IMR-90 (cell line): ENCODE results near the gene PLP1. TPM values are rescaled to one million over a fixed set of nuclear protein-coding genes. Genes with fewer than 3 reads are reported as not detected.

ENCODE experiments used
- ATAC-seq: fragments of 200-7000 bp; cut with Tn5 transposase; 2 replicates; pipeline ENCODE4 v1.9.1; 2020; ENCODE audit warnings: low read depth, mild to moderate bottlenecking, moderate library complexity
- BruUV-seq: library from RNA; stranded (reverse); fragments of 400-500 nt; replicated peaks from 2 replicates; lab custom pipeline; 2021; lab: Mats Ljungman, UMichigan
- CTCF ChIA-PET: fragments of 300-600 bp; formaldehyde crosslinking; extraction: SDS; loops from one replicate; lab custom pipeline; 2021; ENCODE audit warnings: antibody characterized with exemption; lab: Yijun Ruan, JAX
- POLR2A ChIA-PET: fragments of 300-600 bp; sonication (Branson Sonifier 250); formaldehyde crosslinking; loops from one replicate; lab custom pipeline; 2022; ENCODE audit warnings: antibody characterized with exemption; ENCODE audit not compliant: unreplicated experiment; lab: Charles Lee
- DNase-seq: peaks from one replicate; pipeline ENCODE4 v3.0.0; 2013
- H2AFZ ChIP-seq: replicated peaks from 2 replicates; pipeline ENCODE3; 2013; ENCODE audit warnings: low read length, mild to moderate bottlenecking; ENCODE audit not compliant: poor library complexity
- H2AK5ac ChIP-seq: 2 replicates; pipeline ENCODE4 v1.6.1; 2013; ENCODE audit warnings: low read depth, low read length, inconsistent platforms
- H2AK9ac ChIP-seq: replicated peaks from 2 replicates; pipeline ENCODE3; 2013; ENCODE audit warnings: mild to moderate bottlenecking, low read depth, low read length, moderate library complexity; ENCODE audit not compliant: poor library complexity
- H2BK120ac ChIP-seq: 2 replicates; pipeline ENCODE4 v1.6.1; 2013; ENCODE audit warnings: low read depth, low read length, inconsistent platforms
- H2BK15ac ChIP-seq: 3 replicates; pipeline ENCODE4 v1.6.1; 2013; ENCODE audit warnings: low read depth, low read length, inconsistent platforms
- H2BK20ac ChIP-seq: 2 replicates; pipeline ENCODE4 v1.6.1; 2013; ENCODE audit warnings: low read depth, mild to moderate bottlenecking, inconsistent platforms, low read length, moderate library complexity
- H2BK5ac ChIP-seq: 2 replicates; pipeline ENCODE4 v1.6.1; 2013; ENCODE audit warnings: mild to moderate bottlenecking, low read depth, low read length, inconsistent platforms; ENCODE audit not compliant: poor library complexity, severe bottlenecking
- H3K14ac ChIP-seq: replicated peaks from 2 replicates; pipeline ENCODE4 v1.6.1; 2013; ENCODE audit warnings: low read depth, low read length, inconsistent platforms
- H3K18ac ChIP-seq: 2 replicates; pipeline ENCODE4 v1.6.1; 2013; ENCODE audit warnings: low read depth, low read length, control low read depth
- H3K23ac ChIP-seq: 2 replicates; pipeline ENCODE4 v1.6.1; 2013; ENCODE audit warnings: low read depth, low read length, inconsistent platforms
- H3K27ac ChIP-seq: 2 replicates; pipeline ENCODE4 v1.5.1; 2013; ENCODE audit warnings: mild to moderate bottlenecking, control low read depth, low read length; ENCODE audit not compliant: insufficient read depth
- H3K27me3 ChIP-seq: 2 replicates; pipeline ENCODE4 v1.6.1; 2013; ENCODE audit warnings: low read length; ENCODE audit not compliant: control insufficient read depth, insufficient read depth
- H3K36me3 ChIP-seq: 2 replicates; pipeline ENCODE4 v1.6.1; 2013; ENCODE audit warnings: low read length, mixed read lengths; ENCODE audit not compliant: control insufficient read depth, insufficient read depth
- H3K4ac ChIP-seq: 2 replicates; pipeline ENCODE4 v1.6.1; 2013; ENCODE audit warnings: low read depth, low read length, inconsistent platforms
- H3K4me1 ChIP-seq: 2 replicates; pipeline ENCODE4 v1.6.1; 2013; ENCODE audit warnings: low read length, mixed read lengths; ENCODE audit not compliant: control insufficient read depth, insufficient read depth
- H3K4me2 ChIP-seq: 2 replicates; pipeline ENCODE4 v1.6.1; 2013; ENCODE audit warnings: low read depth, mild to moderate bottlenecking, control low read depth, low read length, moderate library complexity
- H3K4me3 ChIP-seq: 2 replicates; pipeline ENCODE4 v1.5.1; 2013; ENCODE audit warnings: low read depth, mild to moderate bottlenecking, control low read depth, low read length, moderate library complexity; ENCODE audit not compliant: insufficient read depth
- H3K56ac ChIP-seq: 2 replicates; pipeline ENCODE4 v1.6.1; 2013; ENCODE audit warnings: low read length, inconsistent platforms; ENCODE audit not compliant: insufficient read depth; ENCODE audit errors: extremely low read depth
- H3K79me1 ChIP-seq, 2 experiments: 2 replicates each; pipeline ENCODE4 v1.6.1; 2013; ENCODE audit warnings: low read length in 2 of 2, inconsistent platforms in 1 of 2, low read depth in 1 of 2
- H3K9ac ChIP-seq: 2 replicates; pipeline ENCODE4 v1.6.1; 2013; ENCODE audit warnings: low read depth, low read length, control low read depth
- H3K9me1 ChIP-seq: 2 replicates; pipeline ENCODE4 v1.6.1; 2013; ENCODE audit warnings: low read length, inconsistent platforms; ENCODE audit not compliant: insufficient read depth
- H3K9me3 ChIP-seq: 2 replicates; pipeline ENCODE4 v1.6.1; 2013; ENCODE audit warnings: low read length; ENCODE audit not compliant: control insufficient read depth, insufficient read depth
- H4K20me1 ChIP-seq: 2 replicates; pipeline ENCODE4 v1.6.1; 2013; ENCODE audit warnings: low read length, inconsistent platforms; ENCODE audit not compliant: insufficient read depth
- H4K5ac ChIP-seq: 2 replicates; pipeline ENCODE4 v1.6.1; 2013; ENCODE audit warnings: mild to moderate bottlenecking, low read depth, low read length, control low read depth
- H4K8ac ChIP-seq, 2 experiments: 2 replicates each; pipeline ENCODE4 v1.6.1; 2013; ENCODE audit warnings: low read depth in 2 of 2, low read length in 2 of 2, control low read depth in 1 of 2, inconsistent platforms in 1 of 2
- H4K91ac ChIP-seq: 2 replicates; pipeline ENCODE4 v1.6.1; 2013; ENCODE audit warnings: low read depth, low read length, inconsistent platforms; ENCODE audit not compliant: insufficient read depth
- BHLHE40 ChIP-seq: fragments of 150-350 bp; IDR thresholded peaks from 2 replicates; pipeline ENCODE4 v1.6.1; 2016; ENCODE audit warnings: mild to moderate bottlenecking, low read depth, low read length
- CHD1 ChIP-seq: IDR thresholded peaks from 2 replicates; pipeline ENCODE4 v1.6.1; 2012; ENCODE audit warnings: low read depth, low read length, improper control_type of control experiment
- CTCF ChIP-seq: conservative IDR thresholded peaks from 2 replicates; pipeline ENCODE4 v1.5.1; 2012; ENCODE audit warnings: mild to moderate bottlenecking, low read depth, low read length, improper control_type of control experiment
- ELK1 ChIP-seq: fragments of 150-350 bp; IDR thresholded peaks from 2 replicates; pipeline ENCODE4 v1.6.1; 2016; ENCODE audit warnings: low read depth, mild to moderate bottlenecking, low read length, moderate library complexity, borderline replicate concordance
- FOS ChIP-seq: fragments of 150-350 bp; IDR thresholded peaks from 2 replicates; pipeline ENCODE4 v1.6.1; 2016; ENCODE audit warnings: low read depth, low read length
- MAZ ChIP-seq: IDR thresholded peaks from 2 replicates; pipeline ENCODE4 v1.6.1; 2012; ENCODE audit warnings: low read depth, mild to moderate bottlenecking, low read length, improper control_type of control experiment, moderate library complexity, borderline replicate concordance
- MXI1 ChIP-seq: IDR thresholded peaks from 2 replicates; pipeline ENCODE4 v1.6.1; 2012; ENCODE audit warnings: low read depth, mild to moderate bottlenecking, low read length, moderate library complexity, borderline replicate concordance
- RAD21 ChIP-seq: IDR thresholded peaks from 2 replicates; pipeline ENCODE4 v1.6.1; 2012; ENCODE audit warnings: low read length, improper control_type of control experiment
- RCOR1 ChIP-seq: IDR thresholded peaks from 2 replicates; pipeline ENCODE4 v1.6.1; 2012; ENCODE audit warnings: mild to moderate bottlenecking, low read length, improper control_type of control experiment; ENCODE audit not compliant: insufficient replicate concordance
- SMC3 ChIP-seq: fragments of 150-350 bp; IDR thresholded peaks from 2 replicates; pipeline ENCODE4 v1.6.1; 2016; ENCODE audit warnings: low read depth, mild to moderate bottlenecking, antibody characterized with exemption, low read length, moderate library complexity
- USF2 ChIP-seq: fragments of 150-350 bp; IDR thresholded peaks from 2 replicates; pipeline ENCODE4 v1.6.1; 2017; ENCODE audit warnings: mild to moderate bottlenecking, antibody characterized with exemption, low read length, low read depth
- WGBS, 2 experiments: methylation state at CpG; one replicate each; pipeline versions ENCODE4 v1.1.5 to v1.1.7; 2013; ENCODE audit warnings: missing lambda C conversion rate in 2 of 2; ENCODE audit not compliant: insufficient read length in 1 of 2; ENCODE audit errors: extremely low coverage in 2 of 2; 5-methylcytosine and 5-hydroxymethylcytosine counted together
- dilution Hi-C: fragments of 300-500 bp; cut with HindIII; formaldehyde crosslinking; loops from one replicate; pipeline ENCODE4 v1.14.3; 2018; ENCODE audit warnings: low sequenced_read_pairs; ENCODE audit not compliant: unreplicated experiment
- in situ Hi-C: fragments of 300-500 bp; cut with MboI; formaldehyde crosslinking; loops from 3 replicates; pipeline ENCODE4 v1.14.3; 2019; ENCODE audit warnings: low sequenced_read_pairs, inconsistent platforms, mixed read lengths
- intact Hi-C: fragments of 100-400 bp; cut with micrococcal nuclease; formaldehyde crosslinking; loops from 2 replicates; pipeline ENCODE4 v1.10.0; 2022
- polyA plus RNA-seq, 3 experiments: library from polyadenylated mRNA; depleted of rRNA; stranded (reverse); fragments of >200 nt; gene quantifications; 2 replicates each; pipeline ENCODE4 v1.2.3, GENCODE V29; 2012; ENCODE audit warnings: low replicate concordance in 1 of 3
- total RNA-seq: library from RNA; depleted of rRNA; stranded (reverse); fragments of >200 nt; gene quantifications from 2 replicates; pipeline ENCODE4 v1.2.3, GENCODE V29; 2012

Gene PLP1
- total and polyA plus RNA-seq, 2 of the 4 experiments (the other 2 are of a cell fraction) = 0.18 to 0.62 TPM

GRCh38 chrX:103774070-103774642, 2.5 kb upstream of the PLP1 start:
- Histone ChIP-seq H2BK15ac (no peak overlapping the region), H3K36me3 (no peaks in the 10 kb centered on the region), H3K27me3 (peaks cover 32% of the 10 kb centered on the region), H4K20me1 (no peaks in the 10 kb centered on the region), H3K4me1 (no peaks in the 10 kb centered on the region), H2BK120ac (no peak overlapping the region), H2BK5ac (no peak overlapping the region), H2AK9ac (no peak overlapping the region), H2AFZ (peak overlapping the region; percentile 23), H3K4me2 (no peak overlapping the region), H2BK20ac (no peak overlapping the region), H3K4me3 (no peak overlapping the region), H3K27ac (no peak overlapping the region), H4K5ac (no peak overlapping the region), H3K79me1 (no peaks in the 10 kb centered on the region), H3K4ac (no peak overlapping the region), H4K8ac (no peak overlapping the region), H3K56ac (no peak overlapping the region), H3K9me1 (no peaks in the 10 kb centered on the region), H3K9me3 (no peaks in the 10 kb centered on the region), H3K23ac (no peak overlapping the region), H4K91ac (no peak overlapping the region), H3K18ac (no peak overlapping the region), H2AK5ac (no peak overlapping the region), H3K14ac (no peak overlapping the region), H3K9ac (no peak overlapping the region)
- ChIA-PET POLR2A (no interaction called here), CTCF (interaction anchor here (0.5 to 1.3 kb wide), 5 partner anchors 81 to 411 kb away, joined by 3 to 4 read pairs (median 3); no protein-coding TSS in a partner anchor)
- no TSS peak for BruUV-seq
- WGBS, 2 experiments = 31% methylated on average over 3 of the region's 6 CpGs; no CpG with 5 or more reads in 1 of the 2 experiments
- intact Hi-C loops = loop anchor here (1.0 to 2.0 kb wide), 3 partner anchors 63 to 241 kb away; no protein-coding TSS in a partner anchor
- dilution Hi-C loops = no loop called here
- in situ Hi-C loops = no loop called here
- TF ChIP-seq RCOR1 = no peak
- no peak for TF ChIP-seq FOS
- peak; percentile 64 for TF ChIP-seq RAD21
- TF ChIP-seq MAZ = no peak
- TF ChIP-seq MXI1 = no peak
- peak; percentile 57 for TF ChIP-seq CTCF
- no peak for TF ChIP-seq BHLHE40
- peak; percentile 53 for TF ChIP-seq SMC3
- no peak for TF ChIP-seq CHD1
- no peak for TF ChIP-seq ELK1
- TF ChIP-seq USF2 = no peak
- ATAC-seq (peak; percentile 90), DNase-seq (peak; percentile 52)
